Breast epithelium (tissue), 3 donors: Measurements from ENCODE around the gene GHRL.

ENCODE experiments used
- CTCF ChIP-seq, 3 donors: fragments of 450-650 bp; IDR thresholded peaks; one replicate each; pipeline ENCODE4 v1.5.1; 2016 to 2017; ENCODE audit warnings: antibody characterized with exemption in 3 of 3, mild to moderate bottlenecking in 3 of 3, moderate library complexity in 3 of 3
- POLR2A ChIP-seq: fragments of 450-650 bp; IDR thresholded peaks from one replicate; pipeline ENCODE4 v1.6.1; 2016; ENCODE audit warnings: antibody characterized with exemption, mild to moderate bottlenecking, moderate library complexity
- POLR2AphosphoS5 ChIP-seq, 3 donors: sonication (generic); formaldehyde crosslinking; IDR thresholded peaks; one replicate each; pipeline ENCODE4 v1.6.1; 2017; ENCODE audit warnings: antibody characterized with exemption in 3 of 3

DNA sequence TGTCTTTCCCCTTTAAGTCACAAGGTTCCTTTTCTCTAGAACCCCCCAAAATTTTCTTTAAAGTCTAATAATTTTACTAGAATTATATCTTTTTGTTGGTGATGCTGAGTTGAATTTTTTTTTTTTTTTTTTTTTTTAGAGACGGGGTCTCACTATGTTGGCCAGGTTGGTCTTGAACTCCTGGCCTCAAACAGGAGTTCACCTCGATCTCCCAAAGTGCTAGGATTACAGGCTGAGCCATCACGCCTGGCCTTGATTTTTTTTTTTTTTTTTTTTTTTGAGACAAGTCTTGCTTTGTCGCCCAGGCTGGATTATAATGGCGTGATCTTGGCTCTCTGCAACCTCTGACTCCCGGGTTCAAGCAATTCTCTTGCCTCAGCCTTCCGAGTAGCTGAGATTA, 15.9 kb upstream of the GHRL start:
- TF ChIP-seq POLR2AphosphoS5 (IDR thresholded peaks at IDR 0.05), result no peak
- no peak for TF ChIP-seq CTCF (IDR thresholded peaks at IDR 0.05)
- no peak for TF ChIP-seq POLR2A
